Progenitor cell of endocrine pancreas (in vitro differentiated cells): Measurements from ENCODE around the gene PLEKHA6. TPM values are rescaled to one million over a fixed set of nuclear protein-coding genes. Genes with fewer than 3 reads are reported as not detected.

Experiments used
- DNase-seq: peaks from one replicate; pipeline ENCODE4 v3.0.0; 2021; ENCODE audit warnings: low spot score; ENCODE audit not compliant: unreplicated experiment
- H3K27ac Mint-ChIP-seq: 2 replicates; pipeline ENCODE4 v1.8.0; 2021; ENCODE audit warnings: mild to moderate bottlenecking, moderate library complexity, mixed read lengths
- H3K27me3 Mint-ChIP-seq: 2 replicates; pipeline ENCODE4 v1.8.0; 2021; ENCODE audit warnings: mixed read lengths
- H3K36me3 Mint-ChIP-seq: 2 replicates; pipeline ENCODE4 v1.8.0; 2022; ENCODE audit warnings: mixed read lengths; ENCODE audit not compliant: insufficient read depth
- H3K4me1 Mint-ChIP-seq: 2 replicates; pipeline ENCODE4 v1.8.0; 2021; ENCODE audit warnings: low read depth, mixed read lengths
- H3K4me3 Mint-ChIP-seq: 2 replicates; pipeline ENCODE4 v1.8.0; 2021; ENCODE audit warnings: low read depth, mild to moderate bottlenecking, moderate library complexity, mixed read lengths
- H3K9me3 Mint-ChIP-seq: 2 replicates; pipeline ENCODE4 v1.8.0; 2021; ENCODE audit warnings: low read depth, mixed read lengths
- total RNA-seq: library from RNA; stranded (reverse); gene quantifications from 2 replicates; pipeline ENCODE4 v1.2.1, GENCODE V29; 2021
- TF ChIP-seq, protein P1 (sequence below): fragments of 200-600 bp; sonication (generic); IDR thresholded peaks from one replicate; pipeline ENCODE4 v1.5.0; 2021; ENCODE audit warnings: antibody characterized with exemption, mild to moderate bottlenecking; ENCODE audit not compliant: unreplicated experiment

PLEKHA6 gene
- total RNA-seq, 1 donor from 2014 or later, result 66.9 TPM

DNA sequence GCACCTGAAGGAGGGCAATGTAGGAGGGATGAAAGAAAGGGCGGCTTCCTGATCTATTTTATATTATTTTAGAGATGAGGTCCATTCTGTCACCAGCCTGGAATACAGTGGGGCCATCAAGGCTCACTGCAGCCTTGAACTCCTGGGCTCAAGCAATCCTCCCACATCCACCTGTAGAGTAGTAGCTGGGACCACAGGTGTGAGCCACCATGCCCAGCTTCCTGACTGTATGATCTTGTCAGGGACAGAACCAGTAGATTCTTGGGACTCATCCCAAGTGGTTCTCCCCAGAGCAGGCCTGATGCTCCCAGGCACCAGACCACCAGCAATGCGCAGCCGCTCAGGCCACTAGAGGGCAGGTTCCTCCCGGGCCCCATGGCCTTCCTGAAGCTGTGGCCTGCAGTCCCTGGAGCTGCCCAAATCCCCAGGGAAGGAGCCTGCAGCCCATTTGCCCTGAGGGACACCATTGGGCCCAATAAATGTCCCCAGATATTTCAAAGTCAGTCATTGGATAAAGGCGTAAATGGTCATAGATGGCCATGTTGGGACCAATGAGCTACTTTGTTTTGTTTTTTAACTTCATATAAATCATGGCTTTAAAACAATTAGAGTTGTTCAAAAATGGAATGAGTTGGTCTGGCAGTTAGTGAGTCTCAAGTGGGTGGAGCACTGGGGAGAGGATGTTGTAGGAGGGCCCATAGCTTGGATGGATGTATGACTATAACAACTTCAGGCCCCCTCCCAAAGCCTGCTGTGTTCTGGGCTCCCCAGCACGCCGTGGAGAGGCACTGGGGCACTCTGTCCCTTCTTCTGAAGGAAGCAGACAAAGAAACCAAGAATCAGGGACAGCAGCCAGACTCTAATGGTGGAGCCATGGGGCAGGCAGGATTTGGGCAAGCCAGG lies 101.3 kb downstream of the PLEKHA6 start:
- peaks cover 10% of the 10 kb centered on the region for H3K4me1 Mint-ChIP-seq
- H3K27ac Mint-ChIP-seq, result peak overlapping the region; percentile 67
- TF ChIP-seq, protein P1, sequence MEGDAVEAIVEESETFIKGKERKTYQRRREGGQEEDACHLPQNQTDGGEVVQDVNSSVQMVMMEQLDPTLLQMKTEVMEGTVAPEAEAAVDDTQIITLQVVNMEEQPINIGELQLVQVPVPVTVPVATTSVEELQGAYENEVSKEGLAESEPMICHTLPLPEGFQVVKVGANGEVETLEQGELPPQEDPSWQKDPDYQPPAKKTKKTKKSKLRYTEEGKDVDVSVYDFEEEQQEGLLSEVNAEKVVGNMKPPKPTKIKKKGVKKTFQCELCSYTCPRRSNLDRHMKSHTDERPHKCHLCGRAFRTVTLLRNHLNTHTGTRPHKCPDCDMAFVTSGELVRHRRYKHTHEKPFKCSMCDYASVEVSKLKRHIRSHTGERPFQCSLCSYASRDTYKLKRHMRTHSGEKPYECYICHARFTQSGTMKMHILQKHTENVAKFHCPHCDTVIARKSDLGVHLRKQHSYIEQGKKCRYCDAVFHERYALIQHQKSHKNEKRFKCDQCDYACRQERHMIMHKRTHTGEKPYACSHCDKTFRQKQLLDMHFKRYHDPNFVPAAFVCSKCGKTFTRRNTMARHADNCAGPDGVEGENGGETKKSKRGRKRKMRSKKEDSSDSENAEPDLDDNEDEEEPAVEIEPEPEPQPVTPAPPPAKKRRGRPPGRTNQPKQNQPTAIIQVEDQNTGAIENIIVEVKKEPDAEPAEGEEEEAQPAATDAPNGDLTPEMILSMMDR, result peak; percentile 84
- DNase-seq, result peak; percentile 41
- no peaks in the 10 kb centered on the region for H3K9me3 Mint-ChIP-seq
- H3K36me3 Mint-ChIP-seq, result peaks cover 28% of the 10 kb centered on the region
- H3K27me3 Mint-ChIP-seq, result no peaks in the 10 kb centered on the region
- H3K4me3 Mint-ChIP-seq, result no peak overlapping the region

DNA sequence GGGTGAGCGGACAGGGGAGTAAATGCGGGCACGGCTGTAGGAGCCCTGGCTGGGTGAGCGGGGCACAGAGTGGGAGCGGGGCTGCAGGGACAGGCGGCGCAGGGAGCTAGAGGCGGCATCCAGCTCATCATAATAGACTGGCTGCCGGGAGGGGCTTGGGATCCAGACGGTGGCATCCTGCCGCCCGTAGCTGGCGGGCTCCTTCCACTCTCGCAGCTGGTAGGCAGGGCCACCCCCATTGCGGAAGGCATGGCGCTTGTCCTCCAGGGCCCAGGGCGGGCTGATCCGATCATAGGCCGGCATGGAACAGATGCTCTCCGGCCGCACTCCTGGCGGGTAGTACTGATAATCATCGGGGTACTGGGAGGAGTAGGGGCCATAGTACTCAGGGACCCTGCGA lies 102.3 kb downstream of the PLEKHA6 start:
- Mint-ChIP-seq H3K27me3 (no peaks in the 10 kb centered on the region), H3K4me1 (peaks cover 1% of the 10 kb centered on the region), H3K9me3 (no peaks in the 10 kb centered on the region), H3K27ac (no peak overlapping the region), H3K36me3 (peaks cover 26% of the 10 kb centered on the region), H3K4me3 (no peak overlapping the region)
- DNase-seq, result no peak
- TF ChIP-seq, protein P1, result no peak

GRCh38 chr1:204256531-204256930 lies 103.2 kb downstream of the PLEKHA6 start:
- Mint-ChIP-seq H3K27me3 (no peaks in the 10 kb centered on the region), H3K36me3 (peaks cover 22% of the 10 kb centered on the region), H3K9me3 (no peaks in the 10 kb centered on the region), H3K27ac (no peak overlapping the region), H3K4me1 (no peaks in the 10 kb centered on the region), H3K4me3 (no peak overlapping the region)
- TF ChIP-seq, protein P1, result no peak
- DNase-seq, result no peak

DNA sequence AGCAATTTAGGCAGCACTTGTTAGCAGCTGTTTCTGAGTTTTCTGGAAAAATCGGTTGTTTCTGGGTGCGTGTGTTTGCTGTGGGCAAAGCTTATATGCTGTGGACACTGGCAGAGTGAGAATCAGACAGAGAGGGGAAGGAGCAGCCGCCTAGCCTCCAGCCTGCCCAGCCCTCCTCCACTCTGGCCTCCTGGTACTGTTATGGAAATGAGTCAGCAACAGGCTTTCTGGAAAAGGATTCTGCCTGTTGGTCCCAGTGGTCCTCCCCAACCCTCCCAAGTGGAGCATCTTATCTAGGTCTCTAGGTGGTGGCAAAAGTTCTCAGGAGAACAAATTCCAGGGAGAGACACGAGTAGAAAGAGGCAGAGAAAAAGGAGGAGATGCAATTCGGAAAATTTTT lies 103.8 kb downstream of the PLEKHA6 start:
- H3K36me3 Mint-ChIP-seq, result peaks cover 22% of the 10 kb centered on the region
- no peak for DNase-seq
- H3K4me1 Mint-ChIP-seq, result no peaks in the 10 kb centered on the region
- peak overlapping the region; percentile 18 for H3K27ac Mint-ChIP-seq
- no peak overlapping the region for H3K4me3 Mint-ChIP-seq
- no peaks in the 10 kb centered on the region for H3K9me3 Mint-ChIP-seq
- TF ChIP-seq, protein P1, result no peak
- no peaks in the 10 kb centered on the region for H3K27me3 Mint-ChIP-seq

DNA sequence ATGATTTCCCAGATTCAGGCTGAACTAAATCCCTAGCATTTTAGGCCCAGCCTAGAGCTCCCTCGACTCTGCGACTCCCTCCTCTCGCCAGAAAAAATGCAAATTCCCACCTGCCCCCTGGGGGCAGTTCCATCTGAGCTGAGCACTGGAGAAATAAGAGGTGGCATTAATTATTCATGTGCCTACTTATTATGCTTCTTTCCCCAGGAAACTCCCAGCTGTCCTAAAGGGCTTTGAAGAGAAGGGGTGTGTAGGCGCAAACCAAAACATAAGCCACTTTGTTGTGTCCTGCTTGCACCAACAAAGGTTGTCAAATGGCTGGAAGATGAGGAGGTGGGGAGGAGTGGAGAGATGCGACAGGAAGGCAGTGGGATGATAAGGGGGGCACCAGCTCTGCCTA lies 104.5 kb downstream of the PLEKHA6 start:
- Mint-ChIP-seq H3K36me3 (peaks cover 21% of the 10 kb centered on the region), H3K27me3 (no peaks in the 10 kb centered on the region), H3K27ac (no peak overlapping the region), H3K4me3 (no peak overlapping the region), H3K9me3 (no peaks in the 10 kb centered on the region), H3K4me1 (no peaks in the 10 kb centered on the region)
- DNase-seq, result no peak
- TF ChIP-seq, protein P1, result no peak
